GM12875 (cell line): ENCODE measurements around the gene BTBD9.

Experiments
- H3K4me3 ChIP-seq: one replicate; pipeline ENCODE4 v1.5.1; 2011; ENCODE audit warnings: low read depth, low read length, control low read depth
- TF ChIP-seq, protein P1 (sequence below): IDR thresholded peaks from 2 replicates; pipeline ENCODE4 v1.5.1; 2011; ENCODE audit warnings: low read depth, mild to moderate bottlenecking, control low read depth, inconsistent platforms, low read length, moderate library complexity, borderline replicate concordance; ENCODE audit not compliant: insufficient read depth

Gene BTBD9

DNA sequence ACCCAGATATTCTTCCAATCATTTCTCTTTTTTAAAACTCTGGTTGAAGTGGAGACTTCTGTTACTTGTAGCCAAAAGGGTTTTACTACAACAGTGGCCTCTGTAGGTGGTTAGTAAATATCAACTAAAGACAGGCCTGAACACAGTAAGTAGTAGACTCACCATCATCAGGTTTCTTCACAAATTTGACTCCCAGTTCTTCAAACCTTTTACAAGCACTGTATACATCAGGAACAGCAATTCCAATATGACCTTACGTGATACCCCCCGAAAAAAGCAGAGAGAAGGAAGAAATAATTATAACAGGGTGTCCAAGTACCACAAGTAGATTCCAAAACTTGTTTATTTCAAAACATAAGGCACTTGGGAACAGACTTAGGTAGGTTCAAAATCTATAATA lies 42.1 kb upstream of the BTBD9 start:
- H3K4me3 ChIP-seq, result no peak overlapping the region
- TF ChIP-seq, protein P1, sequence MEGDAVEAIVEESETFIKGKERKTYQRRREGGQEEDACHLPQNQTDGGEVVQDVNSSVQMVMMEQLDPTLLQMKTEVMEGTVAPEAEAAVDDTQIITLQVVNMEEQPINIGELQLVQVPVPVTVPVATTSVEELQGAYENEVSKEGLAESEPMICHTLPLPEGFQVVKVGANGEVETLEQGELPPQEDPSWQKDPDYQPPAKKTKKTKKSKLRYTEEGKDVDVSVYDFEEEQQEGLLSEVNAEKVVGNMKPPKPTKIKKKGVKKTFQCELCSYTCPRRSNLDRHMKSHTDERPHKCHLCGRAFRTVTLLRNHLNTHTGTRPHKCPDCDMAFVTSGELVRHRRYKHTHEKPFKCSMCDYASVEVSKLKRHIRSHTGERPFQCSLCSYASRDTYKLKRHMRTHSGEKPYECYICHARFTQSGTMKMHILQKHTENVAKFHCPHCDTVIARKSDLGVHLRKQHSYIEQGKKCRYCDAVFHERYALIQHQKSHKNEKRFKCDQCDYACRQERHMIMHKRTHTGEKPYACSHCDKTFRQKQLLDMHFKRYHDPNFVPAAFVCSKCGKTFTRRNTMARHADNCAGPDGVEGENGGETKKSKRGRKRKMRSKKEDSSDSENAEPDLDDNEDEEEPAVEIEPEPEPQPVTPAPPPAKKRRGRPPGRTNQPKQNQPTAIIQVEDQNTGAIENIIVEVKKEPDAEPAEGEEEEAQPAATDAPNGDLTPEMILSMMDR, result no peak

DNA sequence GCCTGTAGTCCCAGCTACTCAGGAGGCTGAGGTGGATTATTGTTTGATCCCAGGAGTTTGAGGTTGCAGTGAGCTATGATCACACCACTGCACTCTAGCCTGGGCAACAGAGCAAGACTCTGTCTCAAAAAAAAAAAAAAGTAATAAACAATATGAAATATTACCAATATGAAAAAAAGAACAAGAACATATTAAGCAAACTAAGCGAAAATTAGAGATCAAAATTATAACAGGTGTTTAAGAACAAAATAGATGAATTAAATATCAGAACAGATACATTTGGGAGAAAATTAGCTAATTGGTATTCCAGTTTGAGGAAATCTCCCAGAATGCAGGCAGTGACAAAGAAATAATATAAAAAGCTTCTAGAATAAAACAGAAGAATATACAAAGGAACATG lies 39.9 kb upstream of the BTBD9 start:
- TF ChIP-seq, protein P1, result no peak

DNA sequence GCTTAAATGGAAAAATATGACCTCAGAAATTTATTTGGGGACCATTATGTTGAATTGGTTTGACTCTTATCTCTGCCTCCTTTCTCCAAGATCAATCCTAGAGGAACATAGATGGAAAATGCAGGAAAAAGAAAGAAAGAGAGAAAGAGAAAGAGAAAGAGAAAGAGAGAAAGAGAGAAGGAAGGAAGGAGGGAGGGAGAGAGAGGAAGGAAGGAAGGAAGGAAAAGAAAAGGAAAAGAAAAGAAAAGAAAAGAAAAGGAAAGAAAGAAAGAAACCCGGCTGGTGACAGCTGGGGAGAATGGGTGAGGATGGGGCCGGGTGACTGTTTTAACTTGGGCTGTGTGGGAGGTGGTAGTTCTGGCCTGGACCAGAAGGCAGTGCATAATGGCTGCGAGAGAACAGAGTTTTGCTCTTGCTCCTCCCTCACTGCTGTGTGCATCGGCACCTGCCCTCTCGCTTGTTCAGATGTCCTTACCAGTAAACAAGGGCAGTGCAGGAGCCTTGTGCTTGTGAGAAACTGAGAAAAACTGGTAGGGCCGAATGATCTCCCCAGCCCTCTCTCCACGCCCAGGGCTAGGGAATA lies 38.5 kb upstream of the BTBD9 start:
- H3K4me3 ChIP-seq, result no peak overlapping the region
- TF ChIP-seq, protein P1, result no peak

More for the DNA sequence above, 39.9 kb upstream of the BTBD9 start:
- H3K4me3 ChIP-seq, result no peak overlapping the region

DNA sequence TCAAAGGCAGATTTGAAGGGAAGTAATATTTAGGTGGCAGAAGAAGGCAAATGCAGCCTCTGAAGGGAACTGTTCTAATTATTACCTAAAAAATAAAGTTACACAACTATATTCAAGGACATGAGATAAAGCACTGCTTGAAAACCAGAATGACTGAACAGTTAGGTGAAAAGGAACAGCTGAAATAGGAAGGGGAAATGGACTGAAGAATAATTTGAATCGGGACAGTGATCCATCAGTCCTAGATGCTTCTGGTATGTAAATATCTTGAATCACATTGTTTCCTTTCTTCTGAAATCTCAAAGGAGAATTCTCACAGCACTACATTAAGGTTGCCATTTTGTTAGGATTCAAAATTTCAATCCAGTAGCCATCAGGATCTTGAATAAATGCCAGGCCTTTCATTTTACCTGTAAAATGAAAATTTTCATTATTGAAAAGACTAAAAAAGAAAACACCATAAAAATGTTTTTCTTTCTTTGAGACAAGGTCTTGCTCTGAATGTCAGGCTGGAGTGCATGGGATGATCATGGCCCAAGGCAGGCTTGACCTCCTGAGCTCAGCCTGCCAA lies 37.3 kb upstream of the BTBD9 start:
- TF ChIP-seq, protein P1, result no peak
- no peak overlapping the region for H3K4me3 ChIP-seq

DNA sequence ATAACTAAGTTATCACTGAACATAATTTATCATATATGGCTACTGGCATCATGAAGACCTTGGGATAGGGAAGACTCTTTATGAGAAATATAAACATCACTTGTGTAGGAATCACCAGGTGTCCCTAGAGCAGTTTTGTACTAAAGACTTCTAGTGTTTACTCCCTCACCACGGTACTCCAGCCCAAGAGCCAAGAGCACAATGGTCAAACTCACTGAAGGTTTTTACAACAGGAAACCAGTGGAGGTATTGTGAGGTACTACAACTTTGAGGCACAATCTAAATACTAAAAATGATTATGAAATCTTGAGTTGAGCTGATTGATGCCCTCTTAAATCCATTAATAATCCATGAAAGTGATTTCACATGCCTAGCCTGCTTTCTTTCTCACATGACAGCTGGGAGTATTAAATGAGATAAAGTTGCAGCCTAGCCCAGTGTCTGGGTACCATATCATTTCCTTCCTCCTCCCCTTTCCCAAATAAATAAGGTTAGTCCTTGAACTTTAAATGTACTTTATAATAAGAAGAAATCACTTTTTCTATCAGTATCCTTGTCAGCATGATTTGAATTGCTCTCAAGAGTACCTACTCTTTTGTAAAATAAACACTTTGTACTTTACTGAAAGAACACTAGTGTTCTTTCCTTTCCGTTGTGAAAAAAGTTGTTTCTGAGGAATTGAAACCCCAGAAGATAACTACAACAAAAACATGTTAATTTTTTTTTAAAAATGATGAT lies 36.7 kb upstream of the BTBD9 start:
- no peak overlapping the region for H3K4me3 ChIP-seq
- TF ChIP-seq, protein P1, result no peak

DNA sequence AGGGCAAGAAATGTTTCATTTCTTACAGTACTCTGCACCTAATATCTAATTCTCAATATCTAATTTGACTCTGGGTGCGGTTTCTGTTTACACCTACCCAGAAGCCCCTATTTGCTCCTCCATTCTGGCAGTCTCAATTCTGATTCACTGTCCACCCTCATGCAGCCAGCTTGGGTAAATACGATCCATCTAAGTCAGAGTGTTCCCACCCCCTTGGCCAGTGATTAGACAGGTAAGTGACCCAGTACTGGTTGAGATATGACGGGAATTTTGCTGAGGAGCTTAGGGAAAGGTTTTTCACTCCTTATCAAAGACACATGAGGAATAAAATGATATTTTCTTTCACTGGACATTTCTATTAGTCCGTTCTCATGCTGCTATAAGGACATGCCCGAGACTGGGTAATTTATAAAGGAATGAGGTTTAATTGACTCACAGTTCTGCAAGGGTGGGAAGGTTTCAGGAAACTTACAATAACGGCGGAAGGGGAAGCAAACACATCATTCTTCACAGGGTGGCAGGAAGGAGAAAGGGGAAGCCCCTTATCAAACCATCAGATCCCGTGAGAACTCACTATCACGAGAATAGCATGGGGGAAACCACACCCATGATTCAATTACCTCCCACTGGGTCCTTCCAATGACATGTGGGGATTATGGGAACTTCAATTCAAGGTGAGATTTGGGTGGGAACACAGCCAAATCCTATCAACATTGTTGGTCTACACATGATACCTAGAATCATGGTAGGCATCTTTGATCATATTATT lies 33.9 kb upstream of the BTBD9 start:
- TF ChIP-seq, protein P1, result no peak
- no peak overlapping the region for H3K4me3 ChIP-seq
